Stimulated activated CD4-positive, alpha-beta T cell treated with anti-CD3 and anti-CD28 coated beads, Interleukin-1b, Interleukin-23, amount 100 ng/mL, for 24 hours (primary cell): Measurements from ENCODE around the gene CAMK1.
A peak's percentile ranks its signal among the peaks of the same experiment; 100 is the strongest.
"Not testable (repeated sequence)": the region's sequence is repeated elsewhere in the genome, so short reads cannot be mapped to it uniquely, and the experiment has no call there.

Experiments used
- DNase-seq, 4 experiments: peaks; one replicate each; pipeline ENCODE4 v3.0.0-alpha.2; 2020; ENCODE audit warnings: low read depth in 4 of 4, low spot score in 1 of 4

CAMK1 gene

GRCh38 chr3:9776896-9777693 is 7.3 kb upstream of the CAMK1 start:
- DNase-seq: no peak

DNA sequence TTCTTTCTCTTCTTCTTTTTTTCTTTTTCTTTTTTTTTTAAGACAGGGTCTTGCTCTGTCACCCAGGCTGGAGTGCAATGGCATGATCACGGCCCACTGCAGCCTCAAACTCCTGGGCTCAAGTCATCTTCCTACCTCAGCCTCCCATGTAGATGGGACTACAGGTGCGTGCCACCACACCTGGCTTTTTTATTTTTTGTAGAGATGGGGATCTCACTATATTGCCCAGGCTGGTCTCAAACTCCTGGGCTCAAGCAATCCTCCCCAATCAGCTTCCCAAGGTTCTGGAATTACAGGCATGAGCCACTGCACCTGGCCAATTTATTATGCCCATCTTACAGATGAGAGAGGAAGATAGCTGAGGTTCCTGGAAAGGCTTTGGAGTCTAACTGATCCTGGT is 1.3 kb upstream of the CAMK1 start:
- not testable (repeated sequence) for DNase-seq

DNA sequence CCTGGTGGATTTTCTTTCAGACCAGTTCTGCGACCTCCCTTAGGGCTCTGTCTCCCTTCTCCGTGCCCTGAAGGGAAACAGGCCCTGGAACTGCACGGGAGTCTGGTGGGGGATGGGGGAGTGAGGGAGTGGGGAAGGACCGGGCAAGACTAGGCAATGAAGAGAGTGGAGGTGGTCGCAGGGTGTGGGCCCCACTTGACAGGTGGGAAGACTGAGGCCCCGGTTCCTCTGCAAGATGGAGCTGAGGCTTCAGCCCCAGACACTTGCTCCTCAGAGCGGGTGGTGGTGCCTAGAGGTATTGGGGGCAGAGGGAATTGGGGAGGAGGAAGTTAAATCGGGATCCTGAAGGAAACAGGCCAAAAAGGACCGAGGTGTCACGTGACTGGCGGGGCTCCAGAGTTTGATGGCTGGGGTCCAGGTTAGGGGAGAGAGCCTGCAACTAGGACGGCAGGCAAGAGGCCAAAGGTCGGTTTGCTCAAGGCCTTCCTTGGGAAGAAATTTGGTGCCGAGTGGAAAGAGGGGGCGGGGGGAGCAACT is 597 bp upstream of the CAMK1 start:
- no peak for DNase-seq

DNA sequence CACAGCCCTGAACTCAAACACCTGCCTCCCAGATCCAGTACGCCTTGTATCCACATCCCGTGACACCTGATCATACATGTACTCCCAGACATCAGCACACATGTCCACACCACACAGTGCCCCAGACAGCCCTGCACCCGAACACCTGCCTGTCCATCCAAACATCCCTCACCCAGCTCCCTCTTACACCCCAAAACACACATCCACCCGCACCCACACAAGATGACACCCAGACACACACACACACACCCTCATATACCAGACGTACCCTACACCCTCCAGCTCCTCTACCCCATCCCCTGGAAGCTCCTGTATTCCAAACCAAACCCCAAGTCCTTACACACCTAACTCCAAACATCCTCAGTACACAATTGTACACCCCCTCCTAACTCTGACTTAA is 735 bp downstream of the CAMK1 start:
- DNase-seq: no peak

DNA sequence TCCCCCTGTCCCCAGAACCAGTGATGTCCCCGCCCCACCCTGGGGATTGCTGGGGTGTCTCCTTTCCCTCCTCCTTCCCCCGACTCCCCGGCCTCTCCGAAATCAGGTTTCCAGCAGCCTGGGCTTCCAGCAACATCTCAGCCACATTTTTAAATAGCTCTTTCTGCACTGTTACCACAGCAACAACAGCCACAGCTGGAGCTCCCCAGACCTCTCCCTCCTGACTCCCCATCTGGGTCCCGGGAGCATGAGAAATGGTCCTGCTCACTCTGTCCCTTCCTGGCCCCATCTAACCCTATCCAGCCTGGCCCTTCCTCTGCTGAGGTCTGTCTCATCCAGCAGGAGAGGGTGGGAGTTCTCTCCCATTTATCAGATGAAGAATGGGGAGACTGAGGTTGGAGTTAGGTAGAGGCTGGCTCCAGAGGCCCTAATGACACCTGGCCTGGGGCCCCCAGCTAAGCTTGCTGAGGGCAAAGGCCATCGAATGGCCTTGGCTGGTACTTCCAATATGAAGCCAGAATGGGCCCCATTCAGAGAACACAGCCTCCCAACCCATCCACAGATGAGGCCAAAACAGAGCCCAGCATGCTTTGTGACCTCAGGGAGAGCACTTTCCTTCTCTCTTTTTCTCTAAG is 1.5 kb downstream of the CAMK1 start:
- no peak for DNase-seq

DNA sequence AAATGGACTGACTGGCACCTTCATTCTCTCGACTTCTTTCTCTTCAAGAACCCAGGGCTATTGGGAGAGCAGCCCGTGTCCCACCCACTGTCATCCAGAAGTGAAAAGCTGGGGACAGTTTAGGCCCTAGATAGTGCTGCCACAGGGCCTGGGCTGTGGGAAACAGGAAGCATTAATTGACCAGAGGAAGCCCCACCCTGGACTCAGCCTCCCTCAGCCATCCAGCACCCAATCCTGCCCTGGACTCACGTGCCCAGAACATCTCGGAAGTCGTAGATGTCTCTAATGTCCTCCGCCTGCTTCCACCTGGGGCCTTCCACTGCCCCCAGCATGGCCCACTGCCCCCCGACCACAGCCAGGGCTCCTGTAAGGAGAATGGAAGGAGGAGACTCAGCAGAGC is 2.3 kb downstream of the CAMK1 start:
- DNase-seq: no peak

DNA sequence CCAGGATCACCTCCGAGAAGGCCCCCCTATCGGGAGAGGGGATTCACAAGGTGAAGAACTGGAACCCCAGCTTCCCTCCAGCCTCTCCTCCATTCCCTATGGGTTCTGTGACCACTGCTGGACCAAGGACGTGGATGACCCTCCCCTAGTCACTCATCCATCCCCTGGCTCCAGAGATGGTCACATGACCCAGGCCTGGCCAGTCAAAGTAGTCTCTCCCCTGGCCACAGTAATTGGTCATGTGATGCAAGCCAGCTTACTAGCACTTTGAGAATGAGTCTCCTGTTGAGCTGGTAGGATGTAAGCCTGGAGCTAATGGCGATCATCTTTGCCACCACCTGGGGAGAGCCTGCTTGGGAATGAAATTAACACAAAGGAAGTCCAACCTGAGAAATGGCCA is 3.9 kb downstream of the CAMK1 start:
- no peak for DNase-seq

DNA sequence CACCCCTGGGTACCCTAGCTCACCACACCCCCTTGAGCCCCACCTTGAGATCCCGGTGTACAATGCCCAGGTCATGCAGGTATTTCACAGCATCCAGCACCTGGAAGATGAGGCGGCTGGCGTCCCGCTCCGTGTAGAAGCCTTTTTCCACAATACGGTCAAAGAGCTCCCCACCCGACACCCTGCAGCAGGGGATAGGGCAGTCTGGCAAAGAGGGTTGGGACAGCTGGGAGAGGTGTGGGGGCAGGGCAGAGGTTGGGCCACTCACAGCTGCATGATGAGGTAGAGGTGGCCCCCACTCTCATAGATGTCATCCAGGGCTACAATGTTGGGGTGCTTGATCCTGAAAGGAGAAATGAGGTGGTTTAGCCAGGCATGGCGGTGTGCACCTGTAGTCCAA is 6.9 kb downstream of the CAMK1 start:
- no peak for DNase-seq

DNA sequence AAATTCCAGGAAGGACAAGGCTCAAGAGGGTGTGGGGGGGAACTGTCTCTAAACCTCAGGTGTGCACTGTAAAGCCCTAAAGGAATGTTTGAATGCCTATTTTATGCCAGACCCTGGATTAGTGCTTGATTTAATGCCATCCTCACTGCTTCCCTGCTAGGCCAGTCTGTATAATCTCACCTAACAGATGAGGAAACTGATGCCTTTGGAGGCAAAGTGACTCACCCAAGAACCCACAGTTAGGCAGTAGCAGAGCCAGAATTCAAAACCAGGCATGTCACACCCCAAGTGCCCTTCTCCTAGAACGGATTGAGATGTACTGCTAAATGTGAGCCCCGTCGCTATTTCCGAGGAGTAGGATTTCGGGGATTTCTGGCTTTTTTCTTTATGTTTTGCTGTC is 7.8 kb downstream of the CAMK1 start:
- no peak for DNase-seq

- DNase-seq: no peak
Measured at GRCh38 chr3:9760779-9761505, 8.8 kb downstream of the CAMK1 start.

DNA sequence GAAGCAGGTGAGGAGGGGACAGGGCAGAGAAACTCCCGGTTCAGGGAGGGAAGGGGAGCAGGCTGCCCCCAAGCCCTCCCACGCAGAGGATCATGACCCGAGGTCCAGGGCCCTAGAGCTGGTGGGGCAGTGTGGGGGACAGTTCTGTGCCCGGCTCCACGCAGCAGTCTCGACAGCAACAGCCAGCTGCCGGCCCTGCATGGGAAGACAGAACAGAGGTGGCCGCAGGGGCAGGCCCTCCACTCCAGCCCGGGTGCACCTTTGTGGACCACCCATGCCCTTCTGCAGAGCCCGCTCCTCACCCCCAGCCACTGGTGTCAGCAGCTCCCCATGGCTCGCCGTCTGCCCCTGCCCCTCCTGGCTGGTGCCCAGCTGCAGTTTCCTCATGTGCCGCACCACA is 12.3 kb downstream of the CAMK1 start:
- DNase-seq: no peak

GRCh38 chr3:9754678-9755077 is 15.1 kb downstream of the CAMK1 start:
- no peak for DNase-seq

DNA sequence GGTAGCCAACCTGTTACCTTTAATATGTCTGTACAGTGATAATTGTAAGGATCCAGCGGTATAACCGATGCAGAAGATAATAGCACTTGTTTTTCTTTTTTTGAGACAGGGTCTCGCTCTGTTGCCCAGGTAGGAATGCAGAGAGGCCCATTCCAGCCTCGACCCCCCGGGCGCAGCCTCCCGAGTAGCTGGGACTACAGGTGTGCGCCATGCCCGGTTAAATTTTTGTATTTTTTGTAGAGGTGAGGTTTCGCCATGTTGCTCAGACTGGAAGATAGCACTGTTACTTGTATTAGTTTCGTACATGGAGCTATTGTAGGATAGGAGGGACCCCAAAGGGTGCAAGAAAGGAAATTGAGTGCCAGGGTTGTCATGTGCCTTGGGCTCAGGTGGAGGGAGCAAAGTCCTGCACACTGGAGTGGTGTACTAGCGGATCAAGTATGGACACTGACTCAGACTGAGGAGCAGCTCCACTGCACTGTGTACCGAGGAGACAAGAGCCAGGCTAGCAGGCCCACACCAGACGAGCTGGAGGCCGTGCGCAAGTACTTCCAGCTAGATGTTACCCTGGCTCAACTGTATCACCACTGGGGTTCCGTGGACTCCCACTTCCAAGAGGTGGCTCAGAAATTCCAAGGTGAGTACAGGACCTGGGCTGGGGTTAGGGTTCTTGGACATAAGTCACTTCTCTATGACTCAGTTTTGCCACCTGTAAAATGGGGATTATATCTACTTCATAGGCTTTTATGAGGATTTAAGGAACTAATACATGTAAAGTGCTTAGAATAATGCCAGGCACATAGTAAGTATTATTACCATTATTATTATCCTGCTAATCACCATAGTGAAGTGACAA is 19.0 kb downstream of the CAMK1 start:
- no peak for DNase-seq

DNA sequence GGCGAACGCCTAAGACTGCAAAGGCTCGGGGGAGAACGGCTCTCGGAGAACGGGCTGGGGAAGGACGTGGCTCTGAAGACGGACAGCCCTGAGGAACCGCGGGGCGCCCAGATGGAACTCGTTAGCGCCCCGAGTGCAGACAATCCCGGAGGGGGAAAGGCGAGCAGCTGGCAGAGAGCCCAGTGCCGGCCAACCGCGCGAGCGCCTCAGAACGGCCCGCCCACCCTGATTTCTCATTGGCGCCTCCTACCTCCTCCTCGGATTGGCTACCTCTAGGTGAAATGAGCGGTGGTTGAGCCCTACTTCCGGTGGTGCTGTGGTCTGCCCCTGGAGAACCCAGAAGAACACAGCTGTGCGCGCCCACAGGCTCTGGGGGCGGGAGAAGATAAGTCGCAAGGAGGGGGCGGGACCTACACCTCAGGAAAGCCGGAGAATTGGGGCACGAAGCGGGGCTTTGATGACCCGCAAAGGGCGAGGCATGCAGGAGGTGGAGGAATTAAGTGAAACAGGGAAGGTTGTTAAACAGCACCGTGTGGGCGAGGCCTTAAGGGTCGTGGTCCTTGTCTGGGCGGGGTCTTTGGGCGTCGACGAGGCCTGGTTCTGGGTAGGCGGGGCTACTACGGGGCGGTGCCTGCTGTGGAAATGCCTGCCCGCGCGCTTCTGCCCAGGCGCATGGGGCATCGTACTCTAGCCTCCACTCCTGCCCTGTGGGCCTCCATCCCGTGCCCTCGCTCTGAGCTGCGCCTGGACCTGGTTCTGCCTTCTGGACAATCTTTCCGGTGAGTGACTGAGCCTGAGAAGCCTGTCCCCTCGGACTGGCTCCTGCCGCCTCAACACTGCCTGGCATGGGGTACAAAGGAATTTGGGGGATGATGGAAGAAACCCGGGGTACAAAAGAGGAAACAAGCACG is 19.8 kb downstream of the CAMK1 start, which contains the start of gene OGG1:
OGG1 (plus strand) TSS at position 308 of the 911 bp plus-strand sequence; CDS start at position 643, 335 bp downstream.
- DNase-seq: peak; percentile 79 to 94 (median 90)

DNA sequence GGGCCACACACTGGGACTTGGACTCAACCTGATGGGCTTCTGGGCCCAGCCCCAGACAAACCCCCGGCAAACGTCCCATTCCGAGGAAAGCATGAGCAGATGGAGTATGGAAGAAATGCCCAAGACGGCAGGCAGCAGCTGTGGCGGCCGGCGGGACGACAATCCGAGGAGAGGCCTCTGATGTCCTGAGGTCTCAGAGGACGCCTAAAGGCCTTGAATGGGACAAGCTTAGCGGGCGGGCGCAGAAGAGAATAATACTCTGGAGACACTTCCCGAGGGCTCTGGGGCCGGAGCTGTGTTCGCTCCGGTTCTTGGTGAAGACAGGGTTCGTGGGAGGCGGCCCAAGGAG is 20.5 kb downstream of the CAMK1 start:
- no peak for DNase-seq

- DNase-seq: no peak
Measured at GRCh38 chr3:9748031-9748430, 21.7 kb downstream of the CAMK1 start.

DNA sequence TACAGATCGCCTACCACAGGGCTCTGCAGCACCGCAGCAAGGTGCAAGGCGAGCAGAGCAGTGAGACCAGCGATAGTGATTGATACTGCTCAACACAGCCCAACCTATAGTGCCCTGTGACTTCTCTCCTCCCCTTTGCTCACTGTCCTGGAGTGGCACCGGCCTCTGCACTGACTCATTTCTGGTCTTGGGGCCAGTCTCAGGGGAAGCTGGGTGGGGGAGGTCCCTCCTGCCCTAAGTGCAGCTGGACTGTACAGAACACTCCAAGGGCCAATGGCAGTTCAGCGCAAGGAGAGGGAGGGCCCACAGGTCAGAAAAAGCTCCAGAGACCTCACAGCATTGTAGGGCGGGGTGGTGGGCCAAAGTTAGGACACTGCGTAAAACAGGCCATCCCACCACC is 22.5 kb downstream of the CAMK1 start:
- DNase-seq: no peak

DNA sequence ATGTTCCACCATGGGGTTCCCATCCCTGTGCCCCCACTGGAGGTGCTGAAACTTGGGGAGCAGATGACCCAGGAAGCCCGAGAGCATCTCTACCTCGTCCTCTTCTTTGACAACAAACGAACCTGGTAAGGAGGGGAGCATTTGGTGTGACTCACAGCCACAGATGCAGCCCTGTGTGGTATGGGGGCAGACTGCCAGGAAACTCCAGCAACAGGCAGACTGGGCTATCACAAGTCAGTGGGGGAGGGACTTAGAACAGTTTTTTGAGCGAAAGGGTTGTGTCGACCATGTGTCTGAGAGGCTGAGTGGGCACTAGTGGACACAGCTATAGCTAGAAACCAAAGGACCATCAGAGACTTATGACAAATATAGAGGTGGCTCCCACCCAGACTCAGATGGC is 23.4 kb downstream of the CAMK1 start:
- DNase-seq: no peak

DNA sequence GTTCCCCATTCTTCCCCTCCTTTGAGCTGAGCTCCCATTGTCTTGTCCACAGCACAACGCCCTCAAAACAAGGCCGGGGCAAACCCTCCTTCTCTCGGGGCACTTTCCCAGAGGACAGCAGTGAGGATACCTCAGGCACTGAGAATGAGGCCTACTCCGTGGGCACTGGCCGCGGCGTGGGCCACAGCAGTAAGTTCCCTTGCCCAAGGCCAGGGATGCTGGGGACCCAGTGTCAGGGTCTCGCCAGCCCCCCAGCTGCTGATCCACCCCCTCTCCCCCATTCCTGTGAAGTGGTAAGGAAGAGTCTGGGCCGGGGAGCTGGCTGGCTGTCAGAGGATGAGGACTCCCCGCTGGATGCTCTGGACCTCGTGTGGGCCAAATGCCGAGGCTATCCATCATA is 24.2 kb downstream of the CAMK1 start:
- no peak for DNase-seq

GRCh38 chr3:9744162-9744561 is 25.6 kb downstream of the CAMK1 start:
- DNase-seq: no peak
